Measurements from ENCODE around the gene CAMK1G. TPM values are rescaled to one million over a fixed set of nuclear protein-coding genes. Genes with fewer than 3 reads are reported as not detected.

CAMK1G gene
- total and polyA plus RNA-seq, 9 of the 15 experiments (the other 6 are each of a cell fraction or from before 2014, with no cell fraction given) = not detected

- TF ChIP-seq ARID4B (CRISPR knock-in tag; IDR thresholded peaks at IDR 0.05) = no peak
- no peak for TF ChIP-seq ZNF707 (CRISPR knock-in tag; conservative IDR thresholded peaks at IDR 0.05)
- peak; percentile 81 to 84 for TF ChIP-seq RAD21 (CRISPR knock-in tag; conservative IDR thresholded peaks at IDR 0.05 in 1 of 2, IDR thresholded peaks at IDR 0.05 in 1 of 2)
- TF ChIP-seq IFI16 (CRISPR knock-in tag; IDR thresholded peaks at IDR 0.05) = no peak
- peak; percentile 74 for TF ChIP-seq REST (IDR thresholded peaks at IDR 0.05; ENCODE audit: borderline replicate concordance)
- no peak for TF ChIP-seq REST (CRISPR knock-in tag; IDR thresholded peaks at IDR 0.05; ENCODE audit: low read depth)
- no peak for TF ChIP-seq E2F1 (CRISPR knock-in tag; IDR thresholded peaks at IDR 0.05)
- TF ChIP-seq CBX1 (IDR thresholded peaks at IDR 0.05; ENCODE audit: low read depth) = no peak
- peak; percentile 3 for TF ChIP-seq MEIS2 (IDR thresholded peaks at IDR 0.05; ENCODE audit: partially characterized antibody)
- TF ChIP-seq ZNF184 (CRISPR knock-in tag; IDR thresholded peaks at IDR 0.05) = no peak
These were observed 18.5 kb downstream of the CAMK1G start (continued) for GRCh38 chr1:209601809-209602657.
